Mammary epithelial cell (primary cell): ENCODE data around the gene PRND.

Source experiments
- EZH2 ChIP-seq: IDR thresholded peaks from 2 replicates; pipeline ENCODE4 v1.6.1; 2012; ENCODE audit warnings: low read length, inconsistent platforms, borderline replicate concordance
- TF ChIP-seq, protein P1 (sequence below), 2 donors: IDR thresholded peaks in 1 of 2; conservative IDR thresholded peaks in 1 of 2; 2 replicates each; pipeline ENCODE4 v1.5.1; 2011 to 2012; ENCODE audit warnings: inconsistent platforms in 2 of 2, low read length in 2 of 2, mild to moderate bottlenecking in 2 of 2, control low read depth in 1 of 2, low read depth in 1 of 2; ENCODE audit not compliant: insufficient read depth in 1 of 2; ENCODE audit errors: extremely low read depth in 1 of 2

DNA sequence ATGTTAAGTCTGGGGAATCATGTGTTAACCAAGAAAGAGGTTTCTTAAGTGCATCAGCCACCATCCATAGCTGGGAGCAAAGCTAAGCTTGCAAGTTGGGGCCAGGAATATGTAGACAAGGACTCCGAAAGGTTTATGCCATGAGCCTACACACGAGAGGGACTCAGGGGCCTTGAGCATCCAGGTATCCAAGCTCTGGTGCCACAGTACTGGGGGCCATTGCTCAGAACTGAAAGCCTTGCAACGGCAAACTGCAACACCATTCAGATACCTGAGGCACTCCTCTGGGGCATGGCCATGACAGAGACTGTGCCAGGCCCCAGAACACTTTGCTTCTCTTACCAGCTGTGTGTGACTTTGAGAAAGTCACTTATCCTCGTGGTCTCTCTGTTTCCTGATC, 27.6 kb downstream of the PRND start:
- TF ChIP-seq, protein P1, sequence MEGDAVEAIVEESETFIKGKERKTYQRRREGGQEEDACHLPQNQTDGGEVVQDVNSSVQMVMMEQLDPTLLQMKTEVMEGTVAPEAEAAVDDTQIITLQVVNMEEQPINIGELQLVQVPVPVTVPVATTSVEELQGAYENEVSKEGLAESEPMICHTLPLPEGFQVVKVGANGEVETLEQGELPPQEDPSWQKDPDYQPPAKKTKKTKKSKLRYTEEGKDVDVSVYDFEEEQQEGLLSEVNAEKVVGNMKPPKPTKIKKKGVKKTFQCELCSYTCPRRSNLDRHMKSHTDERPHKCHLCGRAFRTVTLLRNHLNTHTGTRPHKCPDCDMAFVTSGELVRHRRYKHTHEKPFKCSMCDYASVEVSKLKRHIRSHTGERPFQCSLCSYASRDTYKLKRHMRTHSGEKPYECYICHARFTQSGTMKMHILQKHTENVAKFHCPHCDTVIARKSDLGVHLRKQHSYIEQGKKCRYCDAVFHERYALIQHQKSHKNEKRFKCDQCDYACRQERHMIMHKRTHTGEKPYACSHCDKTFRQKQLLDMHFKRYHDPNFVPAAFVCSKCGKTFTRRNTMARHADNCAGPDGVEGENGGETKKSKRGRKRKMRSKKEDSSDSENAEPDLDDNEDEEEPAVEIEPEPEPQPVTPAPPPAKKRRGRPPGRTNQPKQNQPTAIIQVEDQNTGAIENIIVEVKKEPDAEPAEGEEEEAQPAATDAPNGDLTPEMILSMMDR (conservative IDR thresholded peaks at IDR 0.05 in 1 of 2, IDR thresholded peaks at IDR 0.05 in 1 of 2; ENCODE audit: extremely low read depth in 1 of 2, insufficient read depth in 1 of 2, low read depth in 1 of 2, low read length in 2 of 2): no peak
- no peak for TF ChIP-seq EZH2
